Heart left ventricle (tissue), 13 donors: ENCODE results near the gene RREB1.

Source experiments
- POLR2A ChIP-seq, 2 donors: fragments of 450-650 bp; IDR thresholded peaks; one replicate each; pipeline ENCODE4 v1.6.1; 2017; ENCODE audit warnings: antibody characterized with exemption in 2 of 2, mild to moderate bottlenecking in 2 of 2, moderate library complexity in 2 of 2
- TF ChIP-seq, protein P1 (sequence below), 12 donors: fragments of 200-600 bp; sonication (generic) in 4 of 12; IDR thresholded peaks; one replicate each; pipeline versions ENCODE4 v1.5.0 to v1.8.0; 2018 to 2022; ENCODE audit warnings: antibody characterized with exemption in 12 of 12, mild to moderate bottlenecking in 5 of 12
- donor health status: ischemic (EF 13 %, LVEDD 7.1; RV severe dilation, severe dysfunction).
- donor health status: DM: no; HTN: yes; CAD: no.
- donor health status: DM: no; HTN: no; CAD: no.
- donor health status: ischemic (EF 25% LVEDD 6.9; RV normal size, moderate dysfunction).
- donor health status: ischemic (EF 25% LVEDD 5.7; RV mildly dilated, moderate dysfunction).
- donor health status: ischemic (EF 35%, LVEDD 5.7; RV mildly dilated, moderate dysfunction).
- donor health status: nonischemic (EF 11% LVEDD 7.7; RV severe dilation, severe dysfunction).
- donor health status: DM: yes; HTN: yes; CAD: no.
- donor health status: PGD.
- donor health status: ischemic (EF 29% LVEDD 5.4; RV normal size, mild dysfunction).
- donor health status: nonischemic (EF 23%, LVEDD 6.1; RV moderate dilation, normal function).

DNA sequence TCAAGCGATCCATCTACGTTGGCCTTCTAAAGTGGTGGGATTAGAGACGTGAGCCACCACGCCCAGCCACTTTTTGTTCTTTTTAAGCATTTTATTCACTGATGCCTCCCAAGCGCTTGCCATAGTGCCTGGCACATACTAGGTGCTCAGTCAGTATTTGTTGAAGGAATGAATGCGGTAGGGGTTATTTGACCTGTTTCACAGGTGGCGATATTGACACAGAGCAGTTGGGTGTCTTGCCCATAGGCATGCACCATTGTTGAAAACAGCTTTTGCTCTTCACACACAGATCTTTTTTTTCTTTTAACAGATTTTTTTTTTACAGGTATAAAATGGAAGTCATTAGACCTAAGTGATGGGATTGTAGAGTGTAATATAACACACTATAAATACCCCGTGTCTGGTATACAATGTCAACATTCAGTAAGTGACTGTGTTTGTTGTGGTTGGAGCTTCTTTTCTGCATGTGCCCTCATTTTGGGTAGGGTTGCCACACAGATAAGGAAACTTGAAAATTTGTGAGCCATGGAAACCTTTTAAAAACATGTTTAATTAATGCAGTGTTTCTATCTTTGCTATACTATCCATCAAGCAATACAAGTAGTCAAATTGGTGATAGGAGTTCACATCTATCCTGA is 24.8 kb downstream of the RREB1 start:
- TF ChIP-seq, protein P1, sequence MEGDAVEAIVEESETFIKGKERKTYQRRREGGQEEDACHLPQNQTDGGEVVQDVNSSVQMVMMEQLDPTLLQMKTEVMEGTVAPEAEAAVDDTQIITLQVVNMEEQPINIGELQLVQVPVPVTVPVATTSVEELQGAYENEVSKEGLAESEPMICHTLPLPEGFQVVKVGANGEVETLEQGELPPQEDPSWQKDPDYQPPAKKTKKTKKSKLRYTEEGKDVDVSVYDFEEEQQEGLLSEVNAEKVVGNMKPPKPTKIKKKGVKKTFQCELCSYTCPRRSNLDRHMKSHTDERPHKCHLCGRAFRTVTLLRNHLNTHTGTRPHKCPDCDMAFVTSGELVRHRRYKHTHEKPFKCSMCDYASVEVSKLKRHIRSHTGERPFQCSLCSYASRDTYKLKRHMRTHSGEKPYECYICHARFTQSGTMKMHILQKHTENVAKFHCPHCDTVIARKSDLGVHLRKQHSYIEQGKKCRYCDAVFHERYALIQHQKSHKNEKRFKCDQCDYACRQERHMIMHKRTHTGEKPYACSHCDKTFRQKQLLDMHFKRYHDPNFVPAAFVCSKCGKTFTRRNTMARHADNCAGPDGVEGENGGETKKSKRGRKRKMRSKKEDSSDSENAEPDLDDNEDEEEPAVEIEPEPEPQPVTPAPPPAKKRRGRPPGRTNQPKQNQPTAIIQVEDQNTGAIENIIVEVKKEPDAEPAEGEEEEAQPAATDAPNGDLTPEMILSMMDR (IDR thresholded peaks at IDR 0.05): no peak
- no peak for TF ChIP-seq POLR2A (IDR thresholded peaks at IDR 0.05)
